HepG2 (cell line): Measurements from ENCODE around the gene CEP57L1. TPM values are rescaled to one million over a fixed set of nuclear protein-coding genes. Genes with fewer than 3 reads are reported as not detected.
A peak's percentile ranks its signal among the peaks of the same experiment; 100 is the strongest.

Experiments
- AHDC1 ChIP-seq: sonication (generic); formaldehyde crosslinking; IDR thresholded peaks from 2 replicates; pipeline ENCODE4 v1.5.1; 2020; ENCODE audit warnings: mild to moderate bottlenecking, missing genetic modification reagents, borderline replicate concordance
- ARID3A ChIP-seq: IDR thresholded peaks from 2 replicates; pipeline ENCODE4 v1.6.1; 2012; ENCODE audit warnings: low read depth, low read length, improper control_type of control experiment
- KDM5A ChIP-seq: fragments of 200-600 bp; sonication (generic); IDR thresholded peaks from 2 replicates; pipeline ENCODE4 v1.7.0; 2018; ENCODE audit warnings: antibody characterized with exemption, mild to moderate bottlenecking, low read length, borderline replicate concordance
- LRRFIP1 ChIP-seq: sonication (generic); formaldehyde crosslinking; conservative IDR thresholded peaks from 2 replicates; pipeline ENCODE4 v1.4.0; 2020; ENCODE audit warnings: missing genetic modification reagents
- MIER3 ChIP-seq: IDR thresholded peaks from 2 replicates; pipeline ENCODE4 v1.6.1; 2016; ENCODE audit warnings: missing compliant biosample characterization, borderline replicate concordance
- MTA1 ChIP-seq: sonication (generic); formaldehyde crosslinking; IDR thresholded peaks from 2 replicates; pipeline ENCODE4 v1.4.0; 2020; ENCODE audit warnings: missing genetic modification reagents, mild to moderate bottlenecking, borderline replicate concordance
- RCOR2 ChIP-seq: IDR thresholded peaks from 2 replicates; pipeline ENCODE4 v1.6.1; 2016; ENCODE audit warnings: missing biosample characterization, missing genetic modification reagents
- SOX13 ChIP-seq, 3 experiments: fragments of 450-650 bp in 1 of 3; sonication (generic) in 1 of 3; formaldehyde crosslinking in 1 of 3; IDR thresholded peaks in 2 of 3; conservative IDR thresholded peaks in 1 of 3; 2 replicates each; pipeline versions ENCODE4 v1.5.0 to v1.6.1; 2016 to 2020; ENCODE audit warnings: antibody characterized with exemption in 1 of 3, mild to moderate bottlenecking in 1 of 3, missing compliant biosample characterization in 1 of 3, missing genetic modification reagents in 1 of 3, moderate library complexity in 1 of 3
- ZBTB37 ChIP-seq: sonication (generic); formaldehyde crosslinking; IDR thresholded peaks from 2 replicates; pipeline ENCODE4 v1.4.0; 2020; ENCODE audit warnings: mild to moderate bottlenecking, missing genetic modification reagents
- ZFP90 ChIP-seq: sonication (generic); formaldehyde crosslinking; IDR thresholded peaks from 2 replicates; pipeline ENCODE4 v1.8.0; 2022; ENCODE audit warnings: missing genetic modification reagents, mild to moderate bottlenecking, inconsistent platforms, borderline replicate concordance
- ZNF121 ChIP-seq: sonication (generic); formaldehyde crosslinking; IDR thresholded peaks from 2 replicates; pipeline ENCODE4 v1.5.0; 2020; ENCODE audit warnings: mild to moderate bottlenecking, missing genetic modification reagents
- ZNF501 ChIP-seq: sonication (generic); formaldehyde crosslinking; IDR thresholded peaks from 2 replicates; pipeline ENCODE4 v1.5.1; 2020; ENCODE audit warnings: mild to moderate bottlenecking, moderate library complexity, missing genetic modification reagents
- ZNF546 ChIP-seq: sonication (generic); formaldehyde crosslinking; conservative IDR thresholded peaks from 2 replicates; pipeline ENCODE4 v1.8.1; 2023; ENCODE audit warnings: mild to moderate bottlenecking, missing genetic modification reagents
- ZNF800 ChIP-seq: sonication (generic); formaldehyde crosslinking; IDR thresholded peaks from 2 replicates; pipeline ENCODE4 v1.4.0; 2020; ENCODE audit warnings: missing genetic modification reagents
- polyA plus RNA-seq, 8 experiments: library from polyadenylated mRNA; depleted of rRNA in 3 of 8; stranded (reverse) in 7 of 8; unstranded in 1 of 8; fragments of >200 nt; fragmentation: Illumina TruSeq in 4 of 8; extraction: Trizol in 4 of 8; gene quantifications; 2 replicates each; pipeline versions ENCODE4 v1.2.1 to v1.2.3, GENCODE V29; 2011 to 2016; ENCODE audit warnings: low read depth in 4 of 8, missing spikeins in 1 of 8, mixed read lengths in 1 of 8; ENCODE audit not compliant: insufficient read depth in 1 of 8
- total RNA-seq, 5 experiments: library from RNA; depleted of rRNA; stranded (reverse); fragments of >200 nt; fragmentation: Illumina TruSeq; extraction: Trizol; gene quantifications; 2 replicates each; pipeline ENCODE4 v1.2.3, GENCODE V29; 2016; ENCODE audit warnings: low read depth in 1 of 5

Gene CEP57L1
- total and polyA plus RNA-seq, 2 of the 13 experiments (the other 11 are each of a cell fraction or from before 2014, with no cell fraction given): 7.7 to 15.5 TPM

- TF ChIP-seq ARID3A: no peak
- TF ChIP-seq ZNF800: peak; percentile 36; the same call in 1 of the 2 replicates
- TF ChIP-seq ZNF501 (CRISPR knock-in tag): peak; percentile 93
- no peak for TF ChIP-seq AHDC1 (CRISPR knock-in tag)
- peak; percentile 57; the same call in 1 of the 2 replicates for TF ChIP-seq ZNF121 (CRISPR knock-in tag)
- TF ChIP-seq ZNF546 (CRISPR knock-in tag): peak; percentile 73; the same call in 1 of the 2 replicates
- no peak for TF ChIP-seq RCOR2 (CRISPR knock-in tag)
- TF ChIP-seq LRRFIP1 (CRISPR knock-in tag): no peak
- TF ChIP-seq SOX13 (IDR thresholded peaks at IDR 0.05): no peak
- no peak; a peak in 1 of 4 replicates for TF ChIP-seq SOX13 (CRISPR knock-in tag; conservative IDR thresholded peaks at IDR 0.05 in 1 of 2, IDR thresholded peaks at IDR 0.05 in 1 of 2)
- no peak for TF ChIP-seq ZBTB37 (CRISPR knock-in tag)
- no peak for TF ChIP-seq ZFP90
- no peak for TF ChIP-seq MIER3 (CRISPR knock-in tag)
- 0 out of 2 replicates have a peak, but pooled peaks have one; percentile 12 for TF ChIP-seq MTA1 (CRISPR knock-in tag)
- peak; percentile 16; the same call in 1 of the 2 replicates for TF ChIP-seq KDM5A
These were observed 781 bp upstream of the CEP57L1 start, which contains the start of gene SESN1 (continued) for GRCh38 chr6:109094416-109095035.
